Measurements from ENCODE around the gene KLRF2.

DNA sequence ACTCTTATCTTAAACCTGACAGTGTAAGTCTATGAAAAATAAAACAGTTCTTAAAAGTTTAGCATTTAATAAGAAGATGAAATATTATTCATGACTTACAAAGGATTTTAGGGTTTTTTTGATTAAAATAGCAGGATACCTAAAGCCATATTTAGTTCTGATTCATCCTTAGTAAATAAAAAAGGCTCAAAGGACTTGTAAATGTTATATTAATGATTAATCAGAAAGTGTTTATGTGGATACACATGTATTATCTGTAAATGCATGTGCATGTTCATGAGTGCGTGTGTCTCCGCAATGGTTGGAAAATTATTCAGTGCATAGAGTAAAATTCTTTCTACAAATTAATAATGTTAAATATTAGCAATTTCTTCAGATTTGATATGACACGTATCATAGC is 49.6 kb upstream of the KLRF2 start:
- TF ChIP-seq, protein P1, sequence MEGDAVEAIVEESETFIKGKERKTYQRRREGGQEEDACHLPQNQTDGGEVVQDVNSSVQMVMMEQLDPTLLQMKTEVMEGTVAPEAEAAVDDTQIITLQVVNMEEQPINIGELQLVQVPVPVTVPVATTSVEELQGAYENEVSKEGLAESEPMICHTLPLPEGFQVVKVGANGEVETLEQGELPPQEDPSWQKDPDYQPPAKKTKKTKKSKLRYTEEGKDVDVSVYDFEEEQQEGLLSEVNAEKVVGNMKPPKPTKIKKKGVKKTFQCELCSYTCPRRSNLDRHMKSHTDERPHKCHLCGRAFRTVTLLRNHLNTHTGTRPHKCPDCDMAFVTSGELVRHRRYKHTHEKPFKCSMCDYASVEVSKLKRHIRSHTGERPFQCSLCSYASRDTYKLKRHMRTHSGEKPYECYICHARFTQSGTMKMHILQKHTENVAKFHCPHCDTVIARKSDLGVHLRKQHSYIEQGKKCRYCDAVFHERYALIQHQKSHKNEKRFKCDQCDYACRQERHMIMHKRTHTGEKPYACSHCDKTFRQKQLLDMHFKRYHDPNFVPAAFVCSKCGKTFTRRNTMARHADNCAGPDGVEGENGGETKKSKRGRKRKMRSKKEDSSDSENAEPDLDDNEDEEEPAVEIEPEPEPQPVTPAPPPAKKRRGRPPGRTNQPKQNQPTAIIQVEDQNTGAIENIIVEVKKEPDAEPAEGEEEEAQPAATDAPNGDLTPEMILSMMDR (IDR thresholded peaks at IDR 0.05) = no peak
- TF ChIP-seq EZH2 (IDR thresholded peaks at IDR 0.05) (no peak), EZH2phosphoT487 (IDR thresholded peaks at IDR 0.05) (no peak)
